H9 (cell line): ENCODE data around the gene MSI1. TPM values are rescaled to one million over a fixed set of nuclear protein-coding genes. Genes with fewer than 3 reads are reported as not detected.

Source experiments
- DNase-seq: peaks from one replicate; pipeline ENCODE4 v3.0.0-alpha.2; 2017
- H2AFZ ChIP-seq: one replicate; pipeline ENCODE4 v1.6.1; 2013; ENCODE audit warnings: mild to moderate bottlenecking, low read length, control low read depth, moderate library complexity
- H2AK5ac ChIP-seq: 2 replicates; pipeline ENCODE4 v1.6.1; 2013; ENCODE audit warnings: low read length, control low read depth, mixed read lengths; ENCODE audit not compliant: insufficient read length
- H2BK120ac ChIP-seq: one replicate; pipeline ENCODE4 v1.6.1; 2013; ENCODE audit warnings: low read depth, mild to moderate bottlenecking, low read length, control low read depth, inconsistent platforms; ENCODE audit not compliant: poor library complexity, severe bottlenecking
- H2BK12ac ChIP-seq: 2 replicates; pipeline ENCODE4 v1.6.1; 2013; ENCODE audit warnings: low read length, control low read depth, mixed read lengths, low read depth; ENCODE audit not compliant: insufficient read length
- H2BK15ac ChIP-seq: 2 replicates; pipeline ENCODE4 v1.6.1; 2013; ENCODE audit warnings: low read depth, low read length, control low read depth
- H2BK20ac ChIP-seq: one replicate; pipeline ENCODE4 v1.6.1; 2013; ENCODE audit warnings: low read depth, mild to moderate bottlenecking, low read length, control low read depth, inconsistent platforms; ENCODE audit not compliant: poor library complexity, severe bottlenecking
- H2BK5ac ChIP-seq: 2 replicates; pipeline ENCODE4 v1.6.1; 2013; ENCODE audit warnings: low read length, control low read depth, mixed read lengths; ENCODE audit not compliant: insufficient read length
- H3K14ac ChIP-seq: 2 replicates; pipeline ENCODE4 v1.6.1; 2013; ENCODE audit warnings: low read length, control low read depth; ENCODE audit not compliant: insufficient read depth
- H3K18ac ChIP-seq: 2 replicates; pipeline ENCODE4 v1.6.1; 2013; ENCODE audit warnings: low read depth, mild to moderate bottlenecking, mixed read lengths, low read length, control low read depth; ENCODE audit not compliant: insufficient read length
- H3K23ac ChIP-seq: 2 replicates; pipeline ENCODE4 v1.6.1; 2013; ENCODE audit warnings: low read length, control low read depth, mixed read lengths, low read depth; ENCODE audit not compliant: insufficient read length
- H3K23me2 ChIP-seq: 2 replicates; pipeline ENCODE4 v1.6.1; 2013; ENCODE audit warnings: low read depth, mild to moderate bottlenecking, mixed read lengths, low read length, control low read depth; ENCODE audit not compliant: insufficient read length, poor library complexity, severe bottlenecking
- H3K27ac ChIP-seq: 2 replicates; pipeline ENCODE4 v1.5.1; 2013; ENCODE audit warnings: low read length, control low read depth, mixed read lengths, low read depth; ENCODE audit not compliant: insufficient read length
- H3K27me3 ChIP-seq: 2 replicates; pipeline ENCODE4 v1.6.1; 2013; ENCODE audit warnings: low read length, control low read depth, inconsistent platforms; ENCODE audit not compliant: insufficient read depth
- H3K4ac ChIP-seq: 2 replicates; pipeline ENCODE4 v1.6.1; 2013; ENCODE audit warnings: low read depth, mild to moderate bottlenecking, control low read depth, inconsistent platforms, low read length, moderate library complexity
- H3K4me1 ChIP-seq: 2 replicates; pipeline ENCODE4 v1.6.1; 2013; ENCODE audit warnings: low read length, control low read depth, inconsistent platforms; ENCODE audit not compliant: insufficient read depth
- H3K4me2 ChIP-seq: 2 replicates; pipeline ENCODE4 v1.6.1; 2013; ENCODE audit warnings: low read length, control low read depth, mixed read lengths; ENCODE audit not compliant: insufficient read length, insufficient read depth
- H3K56ac ChIP-seq: 2 replicates; pipeline ENCODE4 v1.6.1; 2013; ENCODE audit warnings: low read depth, mild to moderate bottlenecking, mixed read lengths, low read length, control low read depth; ENCODE audit not compliant: insufficient read length
- H3K79me1 ChIP-seq: 2 replicates; pipeline ENCODE4 v1.6.1; 2013; ENCODE audit warnings: low read depth, mild to moderate bottlenecking, moderate library complexity, low read length, control low read depth, inconsistent platforms; ENCODE audit not compliant: insufficient read depth, poor library complexity, severe bottlenecking
- H3K79me2 ChIP-seq: 2 replicates; pipeline ENCODE4 v1.6.1; 2013; ENCODE audit warnings: low read length, control low read depth, inconsistent platforms; ENCODE audit not compliant: insufficient read depth
- H3K9ac ChIP-seq: 2 replicates; pipeline ENCODE4 v1.6.1; 2013; ENCODE audit warnings: low read length, control low read depth, mixed read lengths; ENCODE audit not compliant: insufficient read length; ENCODE audit errors: extremely low read depth
- H3K9me3 ChIP-seq: one replicate; pipeline ENCODE4 v1.6.1; 2013; ENCODE audit warnings: low read depth, low read length, inconsistent platforms; ENCODE audit not compliant: control insufficient read depth
- H3T11ph ChIP-seq: one replicate; pipeline ENCODE4 v1.6.1; 2013; ENCODE audit warnings: mild to moderate bottlenecking, low read length, control low read depth, inconsistent platforms
- H4K20me1 ChIP-seq: one replicate; pipeline ENCODE4 v1.6.1; 2013; ENCODE audit not compliant: control insufficient read depth, insufficient read length, insufficient read depth
- H4K5ac ChIP-seq: 2 replicates; pipeline ENCODE4 v1.6.1; 2013; ENCODE audit warnings: low read depth, mild to moderate bottlenecking, mixed read lengths, low read length, control low read depth; ENCODE audit not compliant: insufficient read length
- H4K8ac ChIP-seq: replicated peaks from 2 replicates; pipeline ENCODE4 v1.6.1; 2013; ENCODE audit warnings: low read length, control low read depth, mixed read lengths, low read depth; ENCODE audit not compliant: insufficient read length
- H4K91ac ChIP-seq: 2 replicates; pipeline ENCODE4 v1.6.1; 2013; ENCODE audit warnings: low read depth, mild to moderate bottlenecking, moderate library complexity, mixed read lengths, low read length, control low read depth; ENCODE audit not compliant: insufficient read length
- H3K27ac Mint-ChIP-seq, 3 experiments: 2 replicates in 2 of 3; 3 replicates in 1 of 3; pipeline ENCODE4 v1.8.0; 2020 to 2021; ENCODE audit warnings: mixed read lengths in 3 of 3, mild to moderate bottlenecking in 1 of 3, moderate library complexity in 1 of 3
- H3K27me3 Mint-ChIP-seq: 2 replicates; pipeline ENCODE4 v1.8.0; 2021; ENCODE audit warnings: low read depth, mild to moderate bottlenecking, moderate library complexity, mixed read lengths
- H3K36me3 Mint-ChIP-seq, 3 experiments: 2 replicates in 2 of 3; 3 replicates in 1 of 3; pipeline ENCODE4 v1.8.0; 2020 to 2021; ENCODE audit warnings: low read depth in 3 of 3, mixed read lengths in 3 of 3; ENCODE audit not compliant: insufficient read depth in 1 of 3
- H3K4me1 Mint-ChIP-seq, 2 experiments: 2 replicates each; pipeline ENCODE4 v1.8.0; 2020; ENCODE audit warnings: mixed read lengths in 2 of 2
- H3K4me3 Mint-ChIP-seq, 2 experiments: 2 replicates in 1 of 2; 3 replicates in 1 of 2; pipeline ENCODE4 v1.8.0; 2020 to 2021; ENCODE audit warnings: mild to moderate bottlenecking in 2 of 2, mixed read lengths in 2 of 2, moderate library complexity in 1 of 2
- H3K9me3 Mint-ChIP-seq, 2 experiments: 2 replicates in 1 of 2; 3 replicates in 1 of 2; pipeline ENCODE4 v1.8.0; 2020; ENCODE audit warnings: mild to moderate bottlenecking in 2 of 2, mixed read lengths in 2 of 2, moderate library complexity in 1 of 2
- CTCF ChIP-seq: fragments of 200-600 bp; sonication (generic); conservative IDR thresholded peaks from 3 replicates; pipeline ENCODE4 v1.8.0; 2021; ENCODE audit warnings: antibody characterized with exemption, mild to moderate bottlenecking
- WGBS: extraction: QIAGEN DNeasy Blood & Tissue Kit; methylation state at CpG from one replicate; pipeline ENCODE4 v1.1.7; 2013; ENCODE audit warnings: missing lambda C conversion rate, low lambda C conversion rate, mixed read lengths; ENCODE audit not compliant: insufficient read length; ENCODE audit errors: extremely low coverage; 5-methylcytosine and 5-hydroxymethylcytosine counted together
- total RNA-seq: library from RNA; stranded (reverse); gene quantifications from 2 replicates; pipeline ENCODE4 v1.2.1, GENCODE V29; 2021

MSI1 gene
- total RNA-seq, 1 experiment from 2014 or later = 91.5 TPM

- Histone ChIP-seq H2BK5ac (no peak within 1 kb of the TSS), H2BK15ac (no peak within 1 kb of the TSS), H3K4ac (no peak within 1 kb of the TSS), H3K18ac (no peak within 1 kb of the TSS), H3K79me1 (no peaks in the 10 kb centered on the region), H2AK5ac (no peak within 1 kb of the TSS), H2BK120ac (no peak within 1 kb of the TSS), H4K8ac (no peak within 1 kb of the TSS), H3K4me2 (no peak within 1 kb of the TSS), H3K23me2 (no peaks in the 10 kb centered on the region), H3K56ac (no peak within 1 kb of the TSS), H2BK12ac (no peak within 1 kb of the TSS), H3K27ac (no peak within 1 kb of the TSS), H3K23ac (no peak within 1 kb of the TSS), H3T11ph (no peak within 1 kb of the TSS), H4K91ac (no peak within 1 kb of the TSS), H3K4me1 (no peaks in the 10 kb centered on the region), H3K14ac (no peak within 1 kb of the TSS), H4K5ac (no peak within 1 kb of the TSS), H2BK20ac (no peak within 1 kb of the TSS), H3K9me3 (no peaks in the 10 kb centered on the region), H4K20me1 (no peaks in the 10 kb centered on the region), H2AFZ (no peak within 1 kb of the TSS), H3K27me3 (no peaks in the 10 kb centered on the region), H3K9ac (no peak within 1 kb of the TSS), H3K79me2 (no peaks in the 10 kb centered on the region)
- Mint-ChIP-seq H3K27ac (no peak within 1 kb of the TSS), H3K4me3 (no peak within 1 kb of the TSS; a peak in 1 of 5 replicates), H3K9me3 (no peaks in the 10 kb centered on the region), H3K36me3 (no peaks in the 10 kb centered on the region), H3K27me3 (peaks cover 16% of the 10 kb centered on the region), H3K4me1 (peaks cover 5 to 7% of the 10 kb centered on the region in 2 experiments; a peak in 3 of 4 replicates)
- WGBS = no CpG with 5 or more reads among the region's 5 CpGs
- DNase-seq = no peak
- TF ChIP-seq CTCF = no peak
Measured at GRCh38 chr12:120327593-120327992, 41.4 kb downstream of the MSI1 start, which contains the start of gene PLA2G1B. Gene PLA2G1B (minus strand): TSS chr12:120327779. CDS start chr12:120327753, 26 bp downstream.
